B cell (primary cell): ENCODE measurements around the gene GGTLC1. TPM values are rescaled to one million over a fixed set of nuclear protein-coding genes. Genes with fewer than 3 reads are reported as not detected.
"Not testable (repeated sequence)": the region's sequence is repeated elsewhere in the genome, so short reads cannot be mapped to it uniquely, and the experiment has no call there.

ENCODE experiments used
- ATAC-seq: fragments of 200-7000 bp; cut with Tn5 transposase; one replicate; pipeline ENCODE4 v1.10.0; 2021; ENCODE audit warnings: low read depth, mild to moderate bottlenecking, moderate number of reproducible peaks, moderate library complexity
- CTCF ChIA-PET: fragments of 350-600 bp; sonication (Branson Sonifier 250); formaldehyde crosslinking; loops from one replicate; lab custom pipeline; 2021; ENCODE audit warnings: antibody characterized with exemption, inconsistent platforms; lab: Charles Lee
- POLR2A ChIA-PET: fragments of 350-600 bp; sonication (Branson Sonifier 250); formaldehyde crosslinking; loops from one replicate; lab custom pipeline; 2021; ENCODE audit warnings: antibody characterized with exemption; lab: Charles Lee
- DNase-seq: peaks from one replicate; pipeline ENCODE4 v3.0.0; 2013
- H2AFZ ChIP-seq: 2 replicates; pipeline ENCODE4 v1.6.1; 2012; ENCODE audit warnings: mild to moderate bottlenecking, low read depth, low read length; ENCODE audit not compliant: insufficient read depth, poor library complexity, severe bottlenecking
- H3K27ac ChIP-seq, 2 donors: 1 replicate in 1 of 2; 2 replicates in 1 of 2; pipeline ENCODE4 v1.5.1; 2012 to 2013; ENCODE audit warnings: low read length in 2 of 2, mild to moderate bottlenecking in 2 of 2, moderate library complexity in 1 of 2
- H3K27me3 ChIP-seq, 4 experiments: fragments of 200-600 bp in 1 of 4; sonication (generic) in 1 of 4; replicated peaks in 1 of 4; 1 replicate in 2 of 4; 2 replicates in 2 of 4; pipeline versions ENCODE4 v1.6.1 to v1.7.0; 2013 to 2016; ENCODE audit warnings: low read length in 3 of 4, mild to moderate bottlenecking in 2 of 4, mixed read lengths in 1 of 4, moderate library complexity in 1 of 4; ENCODE audit not compliant: insufficient read depth in 4 of 4, control insufficient read depth in 3 of 4; ENCODE audit errors: control extremely low read depth in 1 of 4
- H3K36me3 ChIP-seq, 2 experiments: replicated peaks in 1 of 2; 1 replicate in 1 of 2; 2 replicates in 1 of 2; pipeline versions ENCODE4 v1.6.1 to v1.7.1; 2013; ENCODE audit warnings: low read length in 1 of 2; ENCODE audit not compliant: insufficient read depth in 2 of 2, control insufficient read depth in 1 of 2; ENCODE audit errors: control extremely low read depth in 1 of 2, extremely low read depth in 1 of 2
- H3K4me1 ChIP-seq, 2 donors: fragments of 200-600 bp in 1 of 2; sonication (generic) in 1 of 2; 1 replicate in 1 of 2; 2 replicates in 1 of 2; pipeline versions ENCODE4 v1.5.1 to v1.6.1; 2013 to 2017; ENCODE audit warnings: low read length in 2 of 2; ENCODE audit not compliant: control insufficient read depth in 2 of 2, insufficient read depth in 2 of 2
- H3K4me2 ChIP-seq: replicated peaks from 2 replicates; pipeline ENCODE3; 2012; ENCODE audit warnings: mild to moderate bottlenecking, low read depth, low read length; ENCODE audit not compliant: poor library complexity, severe bottlenecking
- H3K4me3 ChIP-seq, 5 experiments: fragments of 200-600 bp in 1 of 5; sonication (generic) in 1 of 5; 1 replicate in 3 of 5; 2 replicates in 2 of 5; pipeline versions ENCODE4 v1.5.1 to v1.7.0; 2011 to 2016; ENCODE audit warnings: low read length in 4 of 5, mild to moderate bottlenecking in 4 of 5, low read depth in 2 of 5, control low read depth in 1 of 5, moderate library complexity in 1 of 5; ENCODE audit not compliant: insufficient read depth in 1 of 5; ENCODE audit errors: control extremely low read depth in 1 of 5, extremely low read depth in 1 of 5
- H3K79me2 ChIP-seq: fragments of 200-600 bp; sonication (generic); one replicate; pipeline ENCODE4 v1.6.0; 2016; ENCODE audit warnings: low read length; ENCODE audit not compliant: control insufficient read depth, insufficient read depth
- H3K9ac ChIP-seq: fragments of 200-600 bp; sonication (generic); 2 replicates; pipeline ENCODE4 v1.6.1; 2017; ENCODE audit warnings: mild to moderate bottlenecking, low read length, moderate library complexity
- H3K9me3 ChIP-seq, 3 donors: one replicate each; pipeline versions ENCODE4 v1.6.1 to v1.7.1; 2013; ENCODE audit warnings: low read length in 2 of 3; ENCODE audit not compliant: control insufficient read depth in 2 of 3, insufficient read depth in 1 of 3; ENCODE audit errors: control extremely low read depth in 1 of 3
- H4K20me1 ChIP-seq: 2 replicates; pipeline ENCODE4 v1.6.0; 2012; ENCODE audit warnings: mild to moderate bottlenecking, low read length; ENCODE audit not compliant: insufficient read depth, control insufficient read depth, poor library complexity, severe bottlenecking
- H3K27ac Mint-ChIP-seq: one replicate; pipeline ENCODE4 v1.8.0; 2021; ENCODE audit warnings: mixed read lengths
- H3K27me3 Mint-ChIP-seq: one replicate; pipeline ENCODE4 v1.8.0; 2021; ENCODE audit warnings: mixed read lengths
- H3K4me1 Mint-ChIP-seq: one replicate; pipeline ENCODE4 v1.8.0; 2021; ENCODE audit warnings: mixed read lengths
- H3K4me3 Mint-ChIP-seq: one replicate; pipeline ENCODE4 v1.8.0; 2021; ENCODE audit warnings: mixed read lengths
- H3K9me3 Mint-ChIP-seq: one replicate; pipeline ENCODE4 v1.8.0; 2022; ENCODE audit warnings: mixed read lengths; ENCODE audit not compliant: insufficient read depth
- WGBS: methylation state at CpG from one replicate; pipeline ENCODE4 v1.1.5; 2013; ENCODE audit warnings: missing lambda C conversion rate; ENCODE audit not compliant: insufficient coverage; 5-methylcytosine and 5-hydroxymethylcytosine counted together
- intact Hi-C: fragments of 100-400 bp; cut with micrococcal nuclease; formaldehyde crosslinking; loops from one replicate; pipeline ENCODE4 v1.10.0; 2022
- polyA plus RNA-seq: library from polyadenylated mRNA; depleted of rRNA; stranded (reverse); fragments of >200 nt; gene quantifications from 2 replicates; pipeline ENCODE4 v1.2.3, GENCODE V29; 2012
- total RNA-seq, 2 donors: library from RNA; stranded (reverse); fragments of 120-200 nt in 1 of 2; gene quantifications; 1 replicate in 1 of 2; 2 replicates in 1 of 2; pipeline versions ENCODE4 v1.2.3 to v1.2.4, GENCODE V29; 2013 to 2022

Gene GGTLC1
- total and polyA plus RNA-seq, 2 donors (not counting 1 experiment from before 2014, with no cell fraction given), result not detected

- POLR2A ChIA-PET, H4K20me1 ChIP-seq, H3K4me1 Mint-ChIP-seq, H3K9me3 Mint-ChIP-seq, ATAC-seq, intact Hi-C loops, H2AFZ ChIP-seq, H3K27ac Mint-ChIP-seq, H3K9ac ChIP-seq, DNase-seq, H3K27me3 ChIP-seq, H3K9me3 ChIP-seq, H3K36me3 ChIP-seq, H3K4me2 ChIP-seq, H3K4me3 Mint-ChIP-seq, H3K79me2 ChIP-seq, H3K4me3 ChIP-seq, H3K27me3 Mint-ChIP-seq, H3K27ac ChIP-seq, CTCF ChIA-PET, H3K4me1 ChIP-seq: not testable (repeated sequence)
- WGBS, result no CpG with 5 or more reads among the region's 11 CpGs
Measured at GRCh38 chr20:23982112-23983018, 6.2 kb downstream of the GGTLC1 start.

- H3K27ac Mint-ChIP-seq, H3K9me3 ChIP-seq, H3K27me3 Mint-ChIP-seq, H3K9ac ChIP-seq, ATAC-seq, H3K4me3 ChIP-seq, H3K4me2 ChIP-seq, CTCF ChIA-PET, H2AFZ ChIP-seq, H3K79me2 ChIP-seq, H3K27ac ChIP-seq, H3K4me1 ChIP-seq, H3K9me3 Mint-ChIP-seq, DNase-seq, H3K36me3 ChIP-seq, intact Hi-C loops, H3K4me3 Mint-ChIP-seq, H3K27me3 ChIP-seq, H4K20me1 ChIP-seq, POLR2A ChIA-PET: not testable (repeated sequence)
- 89% methylated on average over 3 of the region's 5 CpGs for WGBS
- peaks cover 11% of the 10 kb centered on the region for H3K4me1 Mint-ChIP-seq
Measured at GRCh38 chr20:23981526-23981925, 7.1 kb downstream of the GGTLC1 start.

- 94% methylated on average over 9 of the region's 11 CpGs for WGBS
- POLR2A ChIA-PET, H3K9me3 ChIP-seq, H3K4me3 ChIP-seq, H2AFZ ChIP-seq, H3K4me3 Mint-ChIP-seq, H3K4me1 ChIP-seq, H3K9me3 Mint-ChIP-seq, H3K27me3 ChIP-seq, H3K9ac ChIP-seq, ATAC-seq, H3K27ac ChIP-seq, H3K4me2 ChIP-seq, H3K27ac Mint-ChIP-seq, H4K20me1 ChIP-seq, H3K36me3 ChIP-seq, H3K27me3 Mint-ChIP-seq, H3K79me2 ChIP-seq, intact Hi-C loops, DNase-seq, CTCF ChIA-PET: not testable (repeated sequence)
- H3K4me1 Mint-ChIP-seq, result peaks cover 11% of the 10 kb centered on the region
Measured at GRCh38 chr20:23981014-23981413, 7.6 kb downstream of the GGTLC1 start.
